HL-60 (cell line): ENCODE data around the gene PIGV.

Experiments
- DNase-seq, 2 experiments: peaks; one replicate each; pipeline ENCODE4 v3.0.0-alpha.2; 2010 to 2020; ENCODE audit warnings: low read depth in 1 of 2, low spot score in 1 of 2
- H3K27ac ChIP-seq: fragments of 250-450 bp; sonication (Bioruptor Pico); replicated peaks from 2 replicates; pipeline ENCODE4 v1.5.1; 2020; ENCODE audit warnings: mild to moderate bottlenecking, moderate library complexity
- H3K27me3 ChIP-seq: fragments of 250-450 bp; sonication (Bioruptor Pico); 2 replicates; pipeline ENCODE4 v1.5.1; 2021; ENCODE audit warnings: mild to moderate bottlenecking, moderate library complexity; ENCODE audit not compliant: insufficient read depth, poor library complexity, severe bottlenecking
- H3K4me3 ChIP-seq: replicated peaks from 2 replicates; pipeline ENCODE4 v1.5.1; 2011; ENCODE audit warnings: mild to moderate bottlenecking, control low read depth, low read length; ENCODE audit not compliant: insufficient read depth
- GABPA ChIP-seq: IDR thresholded peaks from 2 replicates; pipeline ENCODE4 v1.6.1; 2012; ENCODE audit warnings: low read depth
- POLR2AphosphoS5 ChIP-seq: IDR thresholded peaks from 2 replicates; pipeline ENCODE4 v1.6.1; 2012; ENCODE audit warnings: low read depth
- SPI1 ChIP-seq: IDR thresholded peaks from 2 replicates; pipeline ENCODE4 v1.6.1; 2012; ENCODE audit warnings: low read depth, mild to moderate bottlenecking, borderline replicate concordance
- TF ChIP-seq, protein P1 (sequence below): IDR thresholded peaks from one replicate; pipeline ENCODE4 v1.5.1; 2011; ENCODE audit warnings: low read length, control low read depth, inconsistent platforms; ENCODE audit not compliant: insufficient read depth
- TF ChIP-seq, protein P2 (sequence below): IDR thresholded peaks from 2 replicates; pipeline ENCODE4 v1.6.1; 2012; ENCODE audit warnings: low read depth; ENCODE audit not compliant: insufficient replicate concordance

The PIGV gene

GRCh38 chr1:26745191-26745590, 42.6 kb upstream of the PIGV start:
- no peak for DNase-seq

GRCh38 chr1:26747048-26747447, 40.7 kb upstream of the PIGV start:
- TF ChIP-seq, protein P1, sequence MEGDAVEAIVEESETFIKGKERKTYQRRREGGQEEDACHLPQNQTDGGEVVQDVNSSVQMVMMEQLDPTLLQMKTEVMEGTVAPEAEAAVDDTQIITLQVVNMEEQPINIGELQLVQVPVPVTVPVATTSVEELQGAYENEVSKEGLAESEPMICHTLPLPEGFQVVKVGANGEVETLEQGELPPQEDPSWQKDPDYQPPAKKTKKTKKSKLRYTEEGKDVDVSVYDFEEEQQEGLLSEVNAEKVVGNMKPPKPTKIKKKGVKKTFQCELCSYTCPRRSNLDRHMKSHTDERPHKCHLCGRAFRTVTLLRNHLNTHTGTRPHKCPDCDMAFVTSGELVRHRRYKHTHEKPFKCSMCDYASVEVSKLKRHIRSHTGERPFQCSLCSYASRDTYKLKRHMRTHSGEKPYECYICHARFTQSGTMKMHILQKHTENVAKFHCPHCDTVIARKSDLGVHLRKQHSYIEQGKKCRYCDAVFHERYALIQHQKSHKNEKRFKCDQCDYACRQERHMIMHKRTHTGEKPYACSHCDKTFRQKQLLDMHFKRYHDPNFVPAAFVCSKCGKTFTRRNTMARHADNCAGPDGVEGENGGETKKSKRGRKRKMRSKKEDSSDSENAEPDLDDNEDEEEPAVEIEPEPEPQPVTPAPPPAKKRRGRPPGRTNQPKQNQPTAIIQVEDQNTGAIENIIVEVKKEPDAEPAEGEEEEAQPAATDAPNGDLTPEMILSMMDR: no peak
- Histone ChIP-seq H3K4me3 (no peak overlapping the region), H3K27ac (no peak overlapping the region), H3K27me3 (no peaks in the 10 kb centered on the region)
- DNase-seq: peak in 1 of 2 experiments; percentile 17

More at GRCh38 chr1:26745191-26745590, 42.6 kb upstream of the PIGV start:
- no peaks in the 10 kb centered on the region for H3K27me3 ChIP-seq
- no peak overlapping the region; the same call in 1 of the 2 replicates for H3K27ac ChIP-seq
- H3K4me3 ChIP-seq: no peak overlapping the region
- TF ChIP-seq SPI1: no peak
- TF ChIP-seq, protein P2, sequence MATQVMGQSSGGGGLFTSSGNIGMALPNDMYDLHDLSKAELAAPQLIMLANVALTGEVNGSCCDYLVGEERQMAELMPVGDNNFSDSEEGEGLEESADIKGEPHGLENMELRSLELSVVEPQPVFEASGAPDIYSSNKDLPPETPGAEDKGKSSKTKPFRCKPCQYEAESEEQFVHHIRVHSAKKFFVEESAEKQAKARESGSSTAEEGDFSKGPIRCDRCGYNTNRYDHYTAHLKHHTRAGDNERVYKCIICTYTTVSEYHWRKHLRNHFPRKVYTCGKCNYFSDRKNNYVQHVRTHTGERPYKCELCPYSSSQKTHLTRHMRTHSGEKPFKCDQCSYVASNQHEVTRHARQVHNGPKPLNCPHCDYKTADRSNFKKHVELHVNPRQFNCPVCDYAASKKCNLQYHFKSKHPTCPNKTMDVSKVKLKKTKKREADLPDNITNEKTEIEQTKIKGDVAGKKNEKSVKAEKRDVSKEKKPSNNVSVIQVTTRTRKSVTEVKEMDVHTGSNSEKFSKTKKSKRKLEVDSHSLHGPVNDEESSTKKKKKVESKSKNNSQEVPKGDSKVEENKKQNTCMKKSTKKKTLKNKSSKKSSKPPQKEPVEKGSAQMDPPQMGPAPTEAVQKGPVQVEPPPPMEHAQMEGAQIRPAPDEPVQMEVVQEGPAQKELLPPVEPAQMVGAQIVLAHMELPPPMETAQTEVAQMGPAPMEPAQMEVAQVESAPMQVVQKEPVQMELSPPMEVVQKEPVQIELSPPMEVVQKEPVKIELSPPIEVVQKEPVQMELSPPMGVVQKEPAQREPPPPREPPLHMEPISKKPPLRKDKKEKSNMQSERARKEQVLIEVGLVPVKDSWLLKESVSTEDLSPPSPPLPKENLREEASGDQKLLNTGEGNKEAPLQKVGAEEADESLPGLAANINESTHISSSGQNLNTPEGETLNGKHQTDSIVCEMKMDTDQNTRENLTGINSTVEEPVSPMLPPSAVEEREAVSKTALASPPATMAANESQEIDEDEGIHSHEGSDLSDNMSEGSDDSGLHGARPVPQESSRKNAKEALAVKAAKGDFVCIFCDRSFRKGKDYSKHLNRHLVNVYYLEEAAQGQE: no peak

DNA sequence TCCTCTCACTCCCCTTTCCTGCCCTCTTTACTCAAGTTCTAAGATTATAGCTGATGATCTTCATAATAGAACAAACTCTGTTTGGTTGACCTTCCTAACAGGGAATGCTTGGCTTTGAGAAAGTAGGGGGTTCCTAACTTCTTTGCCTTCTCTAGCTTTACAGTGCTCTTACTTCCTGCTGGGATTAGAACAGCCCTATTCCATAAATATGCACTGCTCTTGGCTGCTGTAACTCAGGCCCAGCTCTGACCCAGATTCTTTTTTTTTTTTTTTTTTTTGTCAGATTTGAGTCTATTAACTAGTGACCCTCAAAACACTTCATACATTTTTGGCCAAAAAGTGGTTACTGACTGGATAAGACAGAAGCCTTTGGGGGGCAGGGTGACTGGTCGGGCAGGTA, 39.4 kb upstream of the PIGV start:
- TF ChIP-seq, protein P2: no peak
- TF ChIP-seq GABPA (no peak), POLR2AphosphoS5 (no peak), SPI1 (no peak)
- Histone ChIP-seq H3K4me3 (no peak overlapping the region), H3K27ac (no peak overlapping the region), H3K27me3 (no peaks in the 10 kb centered on the region)
- no peak for DNase-seq

GRCh38 chr1:26749458-26749857, 38.3 kb upstream of the PIGV start:
- TF ChIP-seq SPI1 (no peak), POLR2AphosphoS5 (no peak), GABPA (no peak)
- TF ChIP-seq, protein P2: no peak
- TF ChIP-seq, protein P1: no peak
- DNase-seq: no peak
- Histone ChIP-seq H3K27ac (no peak overlapping the region), H3K4me3 (no peak overlapping the region), H3K27me3 (no peaks in the 10 kb centered on the region)
